GM19468 (cell line): ENCODE results near the gene CLMP.
"Not testable (repeated sequence)": the region's sequence is repeated elsewhere in the genome, so short reads cannot be mapped to it uniquely, and the experiment has no call there.

Source experiments
- ATAC-seq: cut with Tn5 transposase; IDR thresholded peaks from one replicate; pipeline ENCODE4 v1.9.1; 2021; ENCODE audit warnings: mild to moderate bottlenecking, moderate library complexity, moderate number of reproducible peaks; ENCODE audit not compliant: unreplicated experiment; ENCODE audit errors: extremely low read depth

CLMP gene

DNA sequence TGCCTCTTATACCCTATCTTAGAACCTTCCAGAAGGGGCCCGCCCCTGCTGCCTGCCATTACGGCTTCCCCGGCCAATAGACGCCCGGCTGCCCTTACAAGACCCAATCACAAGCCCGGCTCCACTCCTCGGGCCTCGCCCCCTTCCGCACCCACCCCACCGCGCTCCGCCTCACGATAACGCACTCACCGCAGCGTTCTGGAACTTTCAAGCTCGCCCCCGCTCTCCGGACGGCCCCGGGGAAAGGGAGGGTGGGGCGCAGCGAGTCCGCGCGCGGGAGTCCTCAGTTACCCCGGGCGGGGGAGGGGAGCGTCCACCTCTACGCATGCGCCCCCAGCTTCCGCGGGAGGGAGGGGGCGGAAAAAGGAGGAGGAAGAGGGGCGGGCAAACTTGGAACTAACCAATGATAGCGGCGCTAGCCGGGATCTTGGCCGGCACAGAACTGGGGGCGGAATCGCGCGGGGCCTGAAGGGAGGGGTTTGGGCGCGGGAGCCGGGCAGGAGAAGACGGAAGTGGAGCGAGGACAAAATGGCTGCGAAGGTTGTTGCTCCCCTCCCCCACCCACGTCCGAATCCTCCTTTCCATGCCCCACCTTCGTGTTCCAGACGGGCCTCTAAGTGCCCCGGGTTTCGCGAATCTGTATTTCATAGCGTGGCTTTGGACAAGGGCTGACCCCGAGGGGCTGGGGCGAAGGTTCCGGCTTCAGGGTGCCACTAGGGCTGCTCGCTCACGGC, 132.7 kb downstream of the CLMP start:
- peak; percentile 87 for ATAC-seq

DNA sequence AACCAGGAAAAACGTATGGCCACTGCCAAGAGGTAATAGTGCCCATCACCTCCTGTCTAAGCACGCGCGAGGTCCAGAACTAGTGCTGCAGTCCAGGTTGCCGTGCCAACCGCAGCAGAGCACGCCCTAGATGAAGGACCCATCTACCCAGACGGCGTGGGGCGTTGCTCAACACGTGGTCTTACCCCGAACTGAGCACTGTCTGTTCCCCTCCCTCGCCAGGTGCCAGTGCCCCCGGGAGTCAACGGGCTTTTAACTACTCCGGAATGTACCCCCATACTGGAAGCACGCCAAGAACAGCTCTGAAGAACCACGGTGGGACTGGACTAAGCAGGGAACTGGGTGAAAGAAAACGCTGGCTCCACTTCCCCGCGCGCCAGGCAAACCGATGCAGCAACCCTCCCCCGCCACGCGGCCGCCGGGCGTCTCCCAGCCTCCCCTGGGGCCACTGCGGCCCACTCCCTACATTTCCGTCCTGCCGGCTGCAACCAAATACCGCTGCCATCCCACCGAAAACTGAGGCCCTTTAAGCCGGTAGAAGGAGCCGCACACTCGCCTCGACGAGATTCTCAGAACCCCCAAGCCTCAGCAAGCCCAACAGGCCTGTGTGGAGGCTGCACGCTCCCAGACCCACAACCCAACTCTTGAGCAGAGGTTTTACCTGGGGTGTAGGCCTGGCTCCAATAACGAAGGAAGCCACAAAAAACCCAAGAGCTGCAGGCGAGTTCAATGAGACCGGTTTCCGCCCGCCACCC, 133.5 kb downstream of the CLMP start, which contains the start of gene HSPA8:
TSS of gene HSPA8 (minus strand) at position 734 of the 755 bp plus-strand sequence. CDS start 812 bp downstream, outside the sequence.
- ATAC-seq = no peak

DNA sequence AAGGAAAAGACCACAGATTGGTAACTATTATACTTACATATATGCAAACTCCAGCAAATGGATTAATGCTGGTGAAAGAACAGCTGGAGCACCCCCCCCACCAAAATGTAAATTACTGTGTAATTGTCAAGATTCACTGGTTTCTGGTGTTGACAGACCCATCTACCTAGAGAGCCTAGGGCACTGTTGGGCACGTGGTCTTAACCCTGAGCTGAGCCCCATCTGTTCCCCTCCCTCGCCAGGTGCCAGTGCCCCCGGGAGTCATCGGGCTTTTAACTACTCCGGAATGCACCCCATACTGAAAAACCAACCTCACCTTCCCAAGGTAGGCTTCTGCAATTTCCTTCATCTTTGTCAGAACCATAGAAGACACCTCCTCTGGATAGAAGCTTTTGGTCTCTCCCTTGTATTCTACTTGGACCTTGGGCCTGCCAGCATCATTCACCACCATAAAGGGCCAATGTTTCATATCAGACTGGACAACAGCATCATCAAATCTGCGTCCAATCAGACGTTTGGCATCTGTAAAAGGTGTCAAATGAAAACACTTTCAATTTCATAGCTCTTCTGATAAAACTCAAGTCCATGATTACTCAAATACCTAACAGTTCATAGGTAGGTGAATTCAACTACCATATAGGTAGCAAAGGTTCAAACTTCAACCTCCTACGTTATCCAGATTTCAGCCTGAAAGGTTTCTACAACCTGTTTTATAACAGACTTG, 134.6 kb downstream of the CLMP start:
- ATAC-seq = no peak

DNA sequence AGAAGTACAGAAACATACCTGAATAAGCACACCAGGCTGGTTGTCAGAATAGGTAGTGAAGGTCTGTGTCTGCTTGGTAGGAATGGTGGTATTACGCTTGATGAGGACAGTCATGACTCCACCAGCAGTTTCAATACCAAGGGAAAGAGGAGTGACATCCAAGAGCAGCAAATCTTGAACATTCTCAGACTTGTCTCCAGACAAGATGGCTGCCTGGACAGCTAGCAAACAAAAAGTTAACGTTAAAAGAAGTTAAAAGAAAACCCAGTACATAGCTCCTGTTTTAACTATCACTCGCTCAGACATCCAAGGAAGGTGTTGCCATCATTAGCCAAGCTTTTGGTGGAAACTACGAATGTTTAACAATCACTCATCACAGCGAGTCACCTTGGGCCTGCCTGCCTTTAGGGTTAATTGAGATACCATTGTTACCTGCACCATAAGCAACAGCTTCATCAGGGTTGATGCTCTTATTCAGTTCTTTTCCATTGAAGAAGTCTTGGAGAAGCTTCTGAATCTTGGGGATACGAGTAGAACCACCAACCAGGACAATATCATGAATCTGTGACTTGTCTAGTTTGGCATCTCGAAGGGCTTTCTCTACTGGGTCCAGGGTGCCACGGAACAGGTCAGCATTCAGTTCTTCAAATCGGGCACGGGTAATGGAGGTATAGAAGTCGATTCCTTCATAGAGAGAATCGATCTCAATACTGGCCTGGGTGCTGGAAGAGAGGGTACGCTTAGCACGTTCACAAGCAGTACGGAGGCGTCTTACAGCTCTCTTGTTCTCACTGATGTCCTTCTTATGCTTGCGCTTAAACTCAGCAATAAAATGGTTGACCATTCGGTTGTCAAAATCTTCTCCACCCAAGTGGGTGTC, 135.8 kb downstream of the CLMP start:
- ATAC-seq = not testable (repeated sequence)

DNA sequence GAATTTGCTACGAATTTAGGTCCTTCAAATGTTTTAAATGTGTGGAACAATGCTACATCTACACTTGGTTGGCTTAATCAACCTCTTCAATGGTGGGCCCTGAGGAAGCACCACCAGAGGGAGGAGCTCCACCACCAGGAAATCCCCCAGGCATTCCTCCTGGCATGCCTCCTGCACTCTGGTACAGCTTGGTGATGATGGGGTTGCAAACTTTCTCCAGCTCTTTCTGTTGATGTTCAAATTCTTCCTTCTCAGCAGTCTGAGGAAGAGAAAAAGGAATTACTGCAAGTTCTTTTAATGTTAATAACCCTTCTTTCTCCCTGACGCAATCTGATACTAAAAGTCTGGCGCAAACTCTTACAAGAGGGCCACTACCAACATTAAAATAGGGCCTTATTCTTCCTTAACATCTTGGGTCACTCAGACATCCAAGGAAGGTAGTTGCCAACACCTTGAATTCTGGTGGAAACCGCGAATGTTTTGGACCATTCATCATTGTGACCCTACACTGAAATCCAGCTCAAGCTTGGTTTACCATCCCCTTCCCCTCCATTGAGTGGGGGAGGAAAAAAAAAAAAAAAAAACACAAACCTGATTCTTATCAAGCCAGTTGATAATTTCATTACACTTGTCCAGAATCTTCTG, 137.3 kb downstream of the CLMP start:
- ATAC-seq = no peak

DNA sequence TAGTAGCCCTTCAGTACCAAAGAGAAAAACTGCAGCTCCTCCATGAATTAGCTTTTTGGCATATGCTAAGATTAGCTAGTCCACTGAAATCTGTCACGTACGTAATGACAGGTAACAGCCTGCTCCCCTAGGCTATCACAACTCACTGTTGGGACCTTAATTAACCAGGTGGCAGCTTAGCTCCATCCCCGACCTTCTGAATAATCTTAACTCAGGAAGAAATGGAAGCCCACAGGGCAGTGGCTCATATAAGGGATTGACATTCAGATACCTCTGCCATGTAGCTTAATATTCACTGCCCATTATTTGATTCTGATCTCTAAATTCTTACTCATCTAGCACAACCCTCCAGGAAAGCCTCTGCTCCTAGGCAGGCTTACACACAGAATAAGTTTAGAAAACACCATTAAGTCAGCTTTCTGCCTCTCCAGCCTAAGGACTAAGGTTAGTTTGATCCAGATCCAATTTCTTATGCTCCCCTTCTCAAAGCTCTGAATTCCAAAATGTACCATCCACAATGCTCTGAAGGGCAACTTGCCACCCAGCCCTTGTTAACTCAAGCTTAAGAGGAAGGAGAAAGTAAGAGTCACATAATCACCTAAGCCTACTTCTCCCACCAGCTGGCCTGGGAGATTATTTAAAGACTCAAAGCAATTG, 138.1 kb downstream of the CLMP start:
- ATAC-seq = no peak

DNA sequence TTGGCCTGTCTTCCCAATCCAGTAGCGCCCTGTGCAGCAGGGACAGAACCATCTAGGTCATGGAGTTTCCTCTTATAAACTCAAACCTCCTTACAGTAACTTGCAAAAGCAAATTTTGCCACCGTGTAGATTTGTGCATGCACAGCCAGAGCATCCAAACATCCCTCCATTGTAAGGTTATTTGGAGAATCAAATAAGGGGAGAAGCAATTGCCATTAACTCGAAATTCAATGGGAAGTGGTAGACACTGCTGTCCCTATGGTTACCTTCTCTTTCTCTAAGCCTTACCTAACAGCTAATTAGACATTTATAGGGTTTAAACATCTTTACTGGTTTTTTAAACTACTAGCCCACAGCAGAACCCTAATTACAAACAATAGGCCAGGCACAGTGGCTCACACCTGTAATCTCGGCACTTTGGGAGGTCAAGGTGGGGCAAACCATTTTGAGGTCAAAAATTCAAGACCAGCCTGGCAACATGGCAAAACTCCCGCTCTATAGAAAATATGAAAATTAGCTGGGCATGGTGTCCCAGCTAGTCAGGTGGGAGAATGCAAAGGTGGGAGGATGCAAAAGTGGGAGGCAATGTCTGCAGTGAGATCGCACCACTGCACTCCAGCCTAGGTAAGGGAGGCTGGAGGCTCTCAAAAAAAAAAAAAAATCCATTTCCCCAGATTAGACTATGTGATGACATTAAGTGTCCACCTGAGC, 139.7 kb downstream of the CLMP start:
- no peak for ATAC-seq

DNA sequence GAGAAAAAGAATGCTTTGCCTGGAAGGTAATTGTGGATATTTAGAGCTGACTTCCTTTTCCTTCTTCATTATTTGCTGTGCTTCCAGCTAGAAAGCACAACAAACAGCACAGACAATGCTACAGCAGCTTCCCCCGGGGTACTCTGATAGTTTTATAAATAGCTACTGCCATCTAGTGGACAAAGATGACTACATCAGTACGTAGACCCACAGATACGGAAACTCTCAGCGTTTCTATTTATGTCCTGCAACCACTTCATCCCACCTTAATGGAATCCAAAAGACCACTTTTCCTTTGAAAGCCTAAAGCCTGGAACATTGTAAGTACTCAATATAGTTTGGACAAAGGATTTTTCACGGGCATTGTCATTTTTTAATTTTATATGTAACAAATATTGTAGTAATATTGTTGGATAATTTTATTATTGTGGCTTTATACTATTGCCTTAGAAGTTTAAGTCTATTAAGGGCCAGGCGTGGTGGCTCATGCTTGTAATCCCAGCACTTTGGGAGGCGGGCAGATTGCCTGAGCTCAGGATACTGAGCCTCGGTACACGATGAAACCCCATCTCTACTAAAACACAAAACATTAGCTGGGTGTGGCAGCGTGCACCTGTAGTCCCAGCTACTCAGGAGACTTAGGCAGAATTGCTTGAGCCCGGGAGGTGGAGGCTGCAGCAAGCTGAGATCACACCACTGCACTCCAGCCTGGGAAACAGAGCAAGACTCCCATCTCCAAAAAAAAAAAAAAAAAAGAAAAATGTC, 140.6 kb downstream of the CLMP start:
- ATAC-seq = peak; percentile 81

DNA sequence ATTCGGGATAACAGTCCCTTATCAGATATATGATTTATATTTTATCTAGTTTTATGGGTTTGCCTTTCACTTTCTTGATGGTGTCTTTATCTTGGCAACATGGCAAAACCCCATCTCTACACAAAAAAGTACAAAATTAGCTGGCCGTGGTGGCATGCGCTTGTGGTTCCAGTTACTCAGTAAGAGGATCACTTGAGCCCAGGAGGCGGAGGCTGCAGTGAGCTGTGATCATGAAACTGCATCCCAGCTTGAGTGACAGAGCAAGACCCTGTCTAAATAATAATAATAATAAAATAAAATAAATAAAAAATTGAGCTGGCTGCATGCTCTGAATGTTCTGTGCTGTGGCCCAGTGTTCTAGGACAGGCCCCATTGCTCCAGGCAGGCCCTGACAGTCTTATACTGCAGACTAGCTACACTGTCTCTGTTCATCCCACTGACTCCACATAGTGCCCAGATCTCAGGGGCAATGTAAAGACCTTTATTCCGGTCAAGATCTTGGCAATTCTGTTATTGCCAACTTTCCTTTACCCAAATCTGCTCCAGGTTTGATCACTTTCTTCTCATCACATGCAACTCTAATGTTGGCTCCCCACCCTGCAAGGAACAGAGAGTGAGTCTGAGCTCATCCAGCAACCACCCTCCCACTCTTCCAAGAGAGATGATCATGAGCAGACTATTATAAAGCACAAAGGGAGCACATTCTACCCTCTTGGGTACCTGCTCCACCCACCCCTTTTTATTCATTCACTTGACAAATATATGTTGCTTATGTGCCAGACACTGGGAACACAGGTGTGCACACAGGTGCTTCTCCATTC, 141.9 kb downstream of the CLMP start:
- ATAC-seq = no peak

DNA sequence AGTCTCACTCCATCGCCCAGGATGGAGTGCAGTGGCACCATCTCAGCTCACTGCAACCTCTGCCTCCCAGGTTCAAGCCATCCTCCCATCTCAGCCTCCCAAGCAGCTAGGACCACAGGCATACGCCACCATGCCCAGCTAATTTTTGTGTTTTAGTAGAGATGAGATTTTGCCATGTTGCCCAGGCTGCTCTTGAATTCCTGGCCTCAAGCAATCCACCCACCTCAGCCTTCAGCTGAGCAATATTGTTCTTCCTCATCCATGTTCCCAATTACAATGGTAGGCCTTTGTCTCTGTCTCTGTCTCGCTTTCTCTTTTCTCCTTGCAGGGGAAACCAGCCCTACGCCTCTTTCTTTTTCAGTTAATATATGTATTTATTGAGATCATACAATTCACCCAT, 143.4 kb downstream of the CLMP start:
- no peak for ATAC-seq

DNA sequence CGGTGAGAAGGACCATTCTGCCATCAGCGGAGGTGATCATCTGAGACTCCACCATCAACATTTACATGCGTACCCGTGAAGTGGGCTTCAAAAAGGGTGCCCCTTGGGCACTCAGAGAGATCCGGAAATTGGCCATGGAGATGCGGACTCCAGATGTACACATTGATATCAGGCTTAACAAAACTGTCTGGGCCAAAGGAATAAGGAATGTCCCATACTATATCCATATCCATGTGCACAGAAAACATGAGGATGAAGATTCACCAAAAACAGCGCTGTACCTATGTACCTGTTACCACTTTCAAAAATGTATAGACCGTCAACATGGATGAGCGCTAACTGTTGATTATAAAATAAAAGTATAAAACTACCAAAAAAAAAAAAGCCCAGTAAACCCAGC, 143.9 kb downstream of the CLMP start:
- no peak for ATAC-seq

DNA sequence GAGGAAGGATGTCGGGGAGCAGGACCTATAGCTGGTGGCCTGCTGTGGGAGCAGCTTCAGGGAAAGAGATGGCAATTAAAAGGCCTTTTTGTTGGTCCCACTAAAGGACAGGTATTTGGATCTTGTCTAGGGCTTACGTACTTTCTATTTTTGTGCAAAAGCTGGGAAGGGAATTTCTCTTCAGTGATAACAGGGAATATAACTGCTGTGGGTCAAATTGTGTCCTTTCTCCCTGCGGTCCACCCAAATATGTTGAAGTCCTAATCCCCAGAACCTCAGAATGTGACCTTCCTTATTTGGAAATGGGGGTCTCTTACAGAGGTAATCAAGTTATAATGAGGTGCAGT, 147.1 kb downstream of the CLMP start:
- ATAC-seq = no peak

DNA sequence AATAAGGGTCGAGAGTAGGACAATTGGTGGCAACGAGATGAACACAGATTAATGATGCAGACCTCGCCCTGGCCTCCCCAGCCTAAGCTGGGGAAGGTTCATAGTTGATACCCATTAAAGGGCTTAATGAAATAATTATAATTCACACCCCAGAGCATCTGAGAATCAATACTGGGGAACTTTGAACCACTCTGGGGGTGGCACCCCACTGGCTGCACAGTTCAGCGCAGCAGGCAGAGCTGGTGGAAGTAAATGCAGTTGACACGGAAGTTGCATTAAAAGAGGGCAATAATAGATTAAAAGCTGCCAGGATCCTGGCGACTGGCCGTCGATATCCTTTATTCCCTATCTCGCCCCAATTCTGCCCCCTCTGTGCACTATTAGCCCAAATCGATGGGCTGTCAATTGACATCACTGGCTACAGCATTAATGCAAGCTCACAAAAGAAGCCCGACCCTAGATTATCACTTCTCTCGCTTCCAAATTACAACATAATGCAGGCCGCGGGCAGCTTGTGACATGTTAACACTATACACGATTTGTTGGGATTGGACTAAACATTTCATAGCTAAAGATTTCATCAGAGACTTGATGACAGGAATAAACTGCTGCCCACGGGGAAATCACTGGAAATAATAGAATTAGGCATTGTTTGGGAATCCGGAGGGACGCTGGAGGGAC, 147.6 kb downstream of the CLMP start:
- no peak for ATAC-seq

DNA sequence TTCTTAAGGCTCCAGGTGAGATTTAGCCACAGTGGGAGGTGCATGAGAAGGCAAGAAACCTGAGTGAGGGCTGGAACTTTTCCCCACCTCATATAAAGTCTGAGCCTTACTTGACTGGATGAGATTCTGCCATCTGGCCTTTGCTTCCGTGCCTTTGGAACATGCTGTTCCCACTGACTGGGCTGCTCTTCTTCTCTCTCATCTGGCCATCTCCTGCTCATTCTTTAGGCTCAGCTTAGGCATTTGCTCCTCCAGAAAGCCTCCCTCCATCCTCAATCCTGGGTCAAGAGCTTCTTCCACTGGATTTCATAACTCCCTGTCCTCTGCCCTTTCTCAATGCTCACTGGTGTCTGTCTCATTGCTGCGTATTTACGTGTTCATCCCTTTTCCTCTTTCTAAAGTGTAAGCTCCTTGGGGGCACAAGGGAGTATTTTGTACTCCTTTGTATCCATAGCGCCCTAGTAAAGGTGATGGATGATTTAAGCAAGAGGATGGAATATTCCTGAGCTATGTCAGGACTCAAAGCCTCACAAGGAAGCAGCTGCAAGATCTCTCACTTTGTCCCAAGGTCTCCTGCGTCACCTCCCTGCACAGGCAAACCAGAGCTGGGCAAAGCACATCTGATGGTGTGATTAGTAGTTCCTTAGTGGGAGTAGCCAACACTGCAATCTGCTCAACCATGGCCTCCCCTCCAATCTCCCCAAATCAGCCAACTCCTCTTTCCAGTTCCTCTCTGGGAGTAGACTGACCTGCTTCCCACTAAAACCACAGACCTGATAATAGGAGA, 148.4 kb downstream of the CLMP start:
- no peak for ATAC-seq

DNA sequence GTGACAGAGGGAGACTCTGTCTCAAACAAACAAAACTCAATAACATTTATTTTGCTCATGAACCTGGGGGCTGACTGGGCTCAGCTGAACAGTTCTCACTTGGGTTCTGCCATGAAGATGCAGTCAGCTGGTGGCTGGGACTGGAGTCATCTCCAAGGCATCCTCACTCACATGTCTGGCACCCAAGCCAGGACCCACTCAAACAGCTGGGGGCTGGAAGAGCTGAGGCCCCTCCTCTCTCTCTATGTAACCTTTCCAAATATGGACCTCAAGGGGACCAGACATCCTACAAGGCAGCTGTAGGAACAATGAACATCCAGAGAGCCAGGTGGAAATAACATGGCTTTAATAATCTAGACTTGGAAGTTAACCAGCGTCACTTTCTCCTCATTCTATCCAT, 149.9 kb downstream of the CLMP start:
- ATAC-seq = no peak

DNA sequence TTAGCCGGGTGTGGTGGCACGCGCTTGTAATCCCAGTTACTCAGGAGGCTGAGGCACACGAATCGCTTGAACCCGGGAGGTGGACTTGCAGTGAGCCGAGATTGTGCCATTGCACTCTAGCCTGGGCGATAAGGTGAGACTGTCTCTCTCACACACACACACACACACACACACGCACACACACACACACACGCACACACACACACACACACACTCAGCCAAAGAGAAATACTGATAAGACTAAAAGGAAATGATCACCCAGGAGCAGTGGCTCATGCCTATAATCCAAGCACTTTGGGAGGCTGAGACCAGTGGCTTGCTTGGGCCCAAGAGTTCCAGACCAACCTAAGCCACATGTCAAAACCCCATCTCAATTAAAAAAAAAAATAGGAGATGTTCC, 153.9 kb downstream of the CLMP start:
- no peak for ATAC-seq
